HG02678 (cell line): Measurements from ENCODE around the gene CDC14A.

Experiments
- ATAC-seq: cut with Tn5 transposase; IDR thresholded peaks from one replicate; pipeline ENCODE4 v1.9.1; 2021; ENCODE audit warnings: mild to moderate bottlenecking, moderate library complexity; ENCODE audit not compliant: unreplicated experiment

CDC14A gene

DNA sequence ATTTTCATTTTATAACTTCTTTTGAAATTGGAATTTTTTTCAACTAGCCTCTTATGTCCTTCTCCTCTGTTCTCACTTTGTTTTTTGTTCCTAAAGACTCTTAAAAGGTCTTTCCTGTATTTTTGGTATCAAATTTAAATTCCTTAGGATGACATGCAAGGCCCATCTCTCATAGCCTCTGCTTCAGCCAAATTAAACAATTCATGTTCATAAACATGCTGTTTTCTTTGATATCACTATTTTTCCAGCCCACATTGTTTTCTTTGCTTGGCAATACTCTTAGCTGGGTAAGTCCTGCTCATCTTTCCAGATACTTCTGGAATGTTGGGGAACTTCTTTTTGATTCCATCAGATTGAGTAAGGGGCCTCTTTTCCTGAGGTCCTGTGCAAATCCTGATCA, 129.9 kb downstream of the CDC14A start:
- ATAC-seq: no peak

DNA sequence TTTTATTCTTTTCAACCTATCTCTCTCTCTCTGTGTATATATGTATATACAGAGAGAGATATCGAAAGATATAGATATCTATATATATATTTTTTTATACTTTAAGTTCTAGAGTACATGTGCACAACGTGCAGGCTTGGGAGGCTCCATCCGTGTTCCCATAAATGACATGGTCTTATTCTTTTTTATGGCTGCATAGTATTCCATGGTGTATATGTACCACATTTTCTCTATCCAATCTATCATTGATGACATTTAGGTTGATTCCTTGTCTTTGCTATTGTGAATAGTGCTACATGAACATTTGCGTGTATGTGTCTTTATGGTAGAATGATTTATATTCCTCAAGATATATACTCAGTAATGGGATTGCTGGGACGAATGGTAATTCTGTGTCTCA, 130.4 kb downstream of the CDC14A start:
- no peak for ATAC-seq

DNA sequence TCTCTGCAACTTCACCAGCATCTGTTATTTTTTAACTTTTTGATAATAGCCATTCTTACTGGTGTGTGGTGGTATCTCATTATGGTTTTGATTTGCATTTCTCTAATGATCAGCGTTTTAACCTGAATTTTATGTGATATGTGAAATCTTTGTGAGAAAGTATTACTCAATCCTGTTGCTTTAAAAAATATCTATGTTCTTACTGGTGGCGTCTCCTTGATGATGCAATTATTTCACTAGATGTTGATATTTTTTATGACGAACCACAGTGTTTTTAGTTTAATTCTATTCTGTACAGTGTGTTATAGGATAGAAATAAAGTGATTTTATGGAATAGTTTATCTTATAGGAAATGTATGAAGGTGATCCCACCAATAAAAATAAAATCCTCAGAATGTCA, 130.9 kb downstream of the CDC14A start:
- ATAC-seq: no peak

DNA sequence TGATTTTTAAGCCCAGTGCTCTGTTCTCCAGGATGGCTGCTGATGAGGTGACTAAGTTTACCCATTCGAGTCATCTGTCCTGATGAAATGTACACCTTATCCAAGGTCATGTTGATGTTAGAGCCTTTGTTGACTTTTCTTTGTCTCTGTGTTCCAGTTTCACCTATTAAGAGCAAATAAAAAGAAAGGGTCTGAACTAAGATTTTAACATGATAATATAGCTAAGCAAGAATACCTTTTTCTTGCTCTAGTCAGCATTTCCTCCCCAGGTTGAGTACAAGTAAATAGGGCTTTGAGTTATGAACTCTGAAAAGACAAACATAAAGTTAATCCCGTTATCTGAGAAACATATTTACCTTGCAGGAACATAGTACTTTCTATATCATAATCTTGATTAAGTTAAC, 133.6 kb downstream of the CDC14A start:
- ATAC-seq: no peak

DNA sequence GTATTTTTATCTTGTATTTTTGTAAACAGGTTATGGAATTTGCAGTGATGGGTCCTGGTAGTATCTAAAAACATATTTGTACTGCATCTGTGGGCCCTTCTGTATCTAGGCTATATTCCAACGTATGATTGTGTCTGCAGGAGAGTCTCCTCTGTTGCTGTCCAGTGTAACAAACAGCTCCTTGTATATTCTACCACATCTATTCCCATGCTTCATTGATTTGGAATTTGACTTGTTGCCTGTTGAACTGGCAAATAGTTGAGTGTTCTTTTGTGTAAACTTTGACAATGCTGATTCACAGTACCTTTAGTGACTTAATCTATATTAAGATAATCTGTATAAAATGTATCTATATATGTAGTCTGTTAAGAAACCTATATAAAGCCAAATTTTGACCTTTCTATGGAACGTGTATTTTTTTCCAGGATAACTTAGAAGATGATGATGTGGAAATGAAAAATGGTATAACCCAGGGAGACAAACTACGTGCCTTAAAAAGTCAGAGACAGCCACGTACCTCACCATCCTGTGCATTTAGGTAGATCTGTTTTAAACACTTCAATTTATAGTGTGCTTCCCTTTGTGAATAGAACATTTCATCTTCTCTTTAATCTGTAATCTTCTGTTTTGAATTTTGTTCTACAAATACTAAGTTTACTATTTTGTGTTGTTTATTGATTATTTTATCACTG, 142.2 kb downstream of the CDC14A start:
- ATAC-seq: no peak

DNA sequence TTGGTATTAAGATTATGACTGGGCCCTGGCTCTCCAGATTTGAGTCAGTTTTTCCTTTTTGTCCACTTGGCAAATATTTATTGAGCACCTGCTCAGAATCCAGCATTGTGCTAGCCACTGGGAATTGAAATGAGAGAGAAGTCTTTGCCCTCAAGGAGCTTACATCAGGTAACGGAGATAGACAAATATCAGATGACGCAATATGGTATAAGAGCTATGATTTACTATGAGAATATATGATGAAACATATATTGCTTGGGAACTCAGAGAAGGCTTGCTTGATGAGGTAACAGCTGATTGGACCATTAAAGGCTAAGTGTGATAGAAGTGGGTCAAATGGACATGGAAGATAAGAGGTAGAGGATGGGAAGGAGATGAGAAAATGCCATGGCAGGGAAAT, 144.6 kb downstream of the CDC14A start:
- ATAC-seq: no peak

DNA sequence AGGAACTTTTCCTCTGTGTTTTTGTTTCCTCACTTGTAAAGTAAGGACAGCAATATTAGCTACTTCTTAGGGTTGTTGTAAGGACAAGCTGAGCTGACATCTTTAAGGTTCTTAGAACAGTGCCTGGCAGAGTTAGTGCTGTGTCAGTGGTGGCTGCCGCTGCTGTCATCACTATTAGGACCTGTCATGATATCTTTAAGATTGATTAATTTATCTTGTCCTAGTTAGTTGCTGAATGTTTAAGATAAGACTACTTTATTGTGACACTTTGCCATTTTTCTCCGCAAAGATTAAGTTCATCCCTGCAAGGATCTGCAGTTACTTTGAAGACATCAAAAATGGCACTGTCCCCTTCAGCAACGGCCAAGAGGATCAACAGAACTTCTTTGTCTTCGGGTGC, 145.5 kb downstream of the CDC14A start:
- no peak for ATAC-seq

DNA sequence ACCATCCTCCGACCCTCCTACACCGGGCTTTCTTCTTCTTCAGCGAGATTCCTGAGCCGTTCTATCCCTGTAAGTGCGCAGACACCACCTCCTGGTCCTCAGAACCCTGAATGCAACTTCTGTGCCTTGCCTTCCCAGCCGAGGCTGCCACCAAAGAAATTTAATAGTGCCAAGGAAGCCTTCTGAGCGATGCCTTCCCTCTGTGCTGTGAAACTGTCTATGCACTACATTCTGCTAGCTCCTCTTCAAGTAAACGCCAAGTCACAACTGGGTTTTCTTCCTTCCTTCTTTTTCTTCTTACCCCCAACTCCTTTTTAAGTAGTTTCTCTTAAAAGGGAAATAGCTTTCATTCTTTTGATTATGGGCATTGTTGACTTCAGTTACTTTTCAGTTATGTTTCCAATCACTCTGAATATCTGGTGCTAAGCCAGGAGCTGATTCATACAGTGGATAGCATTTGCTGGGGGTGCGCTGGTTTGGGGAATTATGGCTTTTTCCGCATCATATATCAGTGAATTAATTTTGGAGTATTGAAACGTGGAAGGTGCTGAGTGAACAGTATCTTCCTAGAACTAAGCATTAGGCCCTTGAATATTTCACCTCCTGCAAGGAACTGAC, 147.0 kb downstream of the CDC14A start:
- no peak for ATAC-seq

DNA sequence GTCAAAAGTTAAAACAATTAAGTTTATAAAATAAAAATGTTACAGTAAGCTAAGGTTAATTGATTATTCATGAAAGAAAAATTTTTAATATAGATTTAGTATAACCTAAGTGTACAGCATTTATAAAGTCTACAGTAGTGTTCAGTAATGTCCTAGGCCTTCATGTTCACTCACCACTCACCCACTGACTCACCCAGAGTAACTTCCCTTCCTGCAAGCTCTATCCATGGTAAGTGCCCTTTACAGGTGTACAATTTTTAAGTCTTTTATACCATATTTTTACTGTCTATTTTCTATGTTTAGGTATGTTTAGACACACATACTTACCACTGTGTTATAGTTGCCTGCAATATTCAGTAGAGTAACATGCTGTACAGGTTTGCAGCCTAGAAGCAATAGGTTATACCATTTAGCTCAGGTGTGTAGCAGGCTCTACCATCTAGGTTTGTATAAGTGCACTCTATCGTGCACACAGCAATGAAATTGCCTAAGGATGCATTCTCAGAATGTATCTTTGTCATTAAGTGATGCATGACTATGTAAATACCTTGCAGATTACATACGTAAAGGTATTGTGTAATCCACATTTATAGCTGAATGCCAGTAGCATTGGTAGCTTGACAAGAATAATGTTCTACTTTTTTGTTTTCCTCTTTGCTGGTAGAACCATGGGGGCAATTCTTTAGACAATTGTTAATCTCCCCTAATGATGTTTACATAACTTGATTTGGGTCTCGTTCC, 149.9 kb downstream of the CDC14A start:
- no peak for ATAC-seq

DNA sequence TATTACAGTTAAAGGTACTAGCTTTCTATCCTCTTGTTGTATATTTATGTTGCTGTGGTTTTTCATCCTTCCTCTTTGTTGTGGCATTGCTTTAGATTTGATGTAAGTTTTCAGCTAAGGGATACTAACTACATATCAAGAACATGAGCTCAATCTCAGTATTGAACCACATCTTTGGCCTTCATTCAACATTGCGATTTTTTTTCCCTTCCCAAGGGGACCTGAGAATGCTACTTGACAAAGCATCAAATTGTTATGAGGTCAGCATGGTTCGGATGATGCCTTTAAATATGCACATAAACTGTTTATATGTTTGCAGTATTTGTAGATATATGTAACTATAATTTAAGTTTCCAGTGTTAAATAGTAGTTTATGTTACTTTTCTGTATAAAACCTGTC, 153.9 kb downstream of the CDC14A start:
- no peak for ATAC-seq

DNA sequence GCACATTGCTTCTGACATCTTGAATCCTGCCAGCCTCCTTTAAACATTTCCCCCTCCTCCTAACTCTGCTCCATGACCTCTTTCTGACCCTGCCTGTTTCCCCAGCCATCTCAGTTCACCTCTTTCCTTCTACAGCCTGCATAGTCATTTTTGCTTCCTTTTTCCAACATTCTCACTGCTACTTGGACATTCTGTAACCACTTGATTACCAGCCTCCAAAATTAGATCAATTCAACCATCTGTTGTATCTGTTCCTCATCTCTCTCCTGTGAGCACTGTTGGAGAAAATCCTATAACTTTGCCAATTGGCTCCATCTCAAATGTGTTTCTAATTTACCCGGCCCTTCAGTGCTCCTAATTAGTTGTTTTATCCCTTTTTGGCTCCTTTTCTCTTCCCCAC, 158.1 kb downstream of the CDC14A start:
- no peak for ATAC-seq

DNA sequence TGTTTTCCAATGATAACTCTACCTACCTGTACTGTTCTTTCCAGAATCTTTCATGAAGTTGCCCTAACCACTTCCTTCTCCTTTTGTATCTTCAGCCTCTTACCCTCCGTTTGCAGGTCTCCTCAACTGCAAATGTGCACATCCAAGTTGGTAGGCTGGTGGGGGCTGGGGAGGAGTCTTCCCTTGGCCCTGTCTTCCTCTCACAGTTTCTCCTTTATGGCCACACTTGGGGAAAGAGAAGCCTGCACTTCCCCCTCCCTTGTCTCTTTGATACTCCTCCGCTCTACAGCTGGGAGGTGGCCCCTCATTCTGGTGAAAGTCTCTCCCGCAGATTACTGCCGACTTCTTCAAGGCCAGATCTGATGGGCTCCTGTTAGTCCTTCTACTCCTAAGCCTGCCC, 158.8 kb downstream of the CDC14A start:
- ATAC-seq: no peak

DNA sequence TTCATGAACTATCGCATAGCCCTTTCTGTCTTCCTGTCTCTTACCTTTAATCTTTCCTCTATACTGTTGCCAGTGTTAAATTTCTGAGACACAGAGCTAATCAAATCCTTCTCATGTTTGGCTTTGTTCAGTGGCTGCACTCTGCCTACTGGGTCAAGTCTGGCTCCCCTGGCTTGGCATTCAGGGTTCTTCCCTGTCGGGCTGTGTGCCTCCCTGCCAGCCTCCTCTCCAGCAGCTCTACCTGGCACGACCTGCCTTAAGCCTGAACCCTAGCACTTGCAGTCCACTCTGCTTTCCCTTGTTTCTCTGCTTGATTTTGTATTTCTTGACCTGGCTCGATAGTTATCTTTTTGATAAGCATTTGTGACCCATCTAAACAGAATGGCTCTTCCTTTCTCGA, 159.5 kb downstream of the CDC14A start:
- ATAC-seq: no peak

DNA sequence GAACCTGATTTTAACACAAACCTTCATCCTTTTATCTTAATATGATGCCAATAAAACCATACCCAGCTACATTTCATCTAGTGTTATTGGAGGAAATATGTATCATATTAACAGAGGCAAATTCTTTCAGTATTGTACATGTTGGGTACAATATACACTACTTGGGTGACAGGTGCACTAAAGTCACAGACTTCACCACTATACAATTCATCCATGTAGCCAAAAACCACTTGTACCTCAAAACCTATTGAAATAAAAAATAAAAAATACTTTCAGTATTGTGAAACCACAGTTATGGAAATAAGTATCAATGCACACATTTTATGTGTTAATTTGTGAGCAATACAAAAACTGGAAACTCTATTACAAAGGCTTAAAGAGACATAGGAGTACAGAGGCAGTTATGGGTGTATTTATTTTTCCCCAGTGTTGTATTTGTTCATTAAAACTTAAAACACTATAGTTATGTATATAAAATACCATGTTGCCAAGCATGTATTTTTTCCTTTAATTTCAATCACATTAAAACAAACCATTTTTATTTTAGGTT, 160.6 kb downstream of the CDC14A start:
- no peak for ATAC-seq

DNA sequence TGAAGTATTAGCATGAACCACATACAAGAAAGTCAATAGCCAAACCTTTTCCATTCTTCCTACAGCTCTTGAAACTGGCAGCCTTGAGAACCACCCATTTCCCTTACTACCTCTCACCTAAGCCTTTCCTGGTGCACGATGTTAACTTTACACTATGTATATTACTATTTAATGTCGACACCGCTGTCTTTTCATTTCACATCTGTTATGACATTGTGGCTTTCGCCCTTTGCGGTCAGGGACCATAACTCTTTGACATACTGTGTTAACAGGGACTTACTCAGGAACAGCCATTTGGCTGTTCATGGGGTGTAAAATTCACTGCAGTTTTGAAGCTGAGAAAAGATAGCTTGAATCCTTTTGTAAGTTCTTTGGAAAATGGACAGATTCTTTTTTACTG, 164.6 kb downstream of the CDC14A start:
- no peak for ATAC-seq

DNA sequence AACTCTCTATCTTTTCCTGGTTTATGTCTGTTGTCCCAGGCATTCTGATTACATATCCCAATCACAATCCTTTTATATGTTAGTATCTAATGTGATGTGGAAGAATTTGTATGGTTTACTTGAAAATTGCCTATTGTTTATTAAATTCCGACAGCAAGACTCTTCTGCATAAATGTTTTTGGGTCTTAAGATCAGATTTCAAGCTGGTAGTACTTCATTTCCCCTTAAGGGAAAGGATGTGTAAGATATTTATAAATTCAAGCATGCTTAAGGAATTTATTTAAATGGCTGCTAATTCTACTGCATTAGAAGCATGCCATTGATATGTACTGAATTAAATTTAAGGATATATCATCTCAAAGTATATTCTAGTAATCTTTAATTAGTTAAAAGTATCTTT, 165.2 kb downstream of the CDC14A start:
- ATAC-seq: no peak

DNA sequence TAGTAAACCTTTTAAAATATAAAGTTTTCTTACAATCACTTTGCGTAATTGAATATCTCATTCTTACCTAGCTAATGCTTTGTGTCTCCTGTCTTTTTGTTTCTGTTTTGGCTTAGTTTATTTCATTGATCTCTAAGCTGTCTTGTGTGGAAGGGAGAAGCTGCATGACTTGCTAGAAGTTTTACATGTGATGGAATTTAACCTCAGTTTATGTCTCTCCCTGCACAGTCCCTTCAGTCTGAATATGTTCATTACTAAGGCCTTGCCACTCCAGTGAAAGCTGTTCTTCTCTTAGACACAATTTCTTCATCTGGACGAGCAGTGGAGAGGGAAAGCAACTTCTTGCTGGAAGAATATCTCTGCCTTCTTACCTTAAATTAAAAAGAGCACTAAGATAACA, 165.7 kb downstream of the CDC14A start:
- ATAC-seq: no peak

DNA sequence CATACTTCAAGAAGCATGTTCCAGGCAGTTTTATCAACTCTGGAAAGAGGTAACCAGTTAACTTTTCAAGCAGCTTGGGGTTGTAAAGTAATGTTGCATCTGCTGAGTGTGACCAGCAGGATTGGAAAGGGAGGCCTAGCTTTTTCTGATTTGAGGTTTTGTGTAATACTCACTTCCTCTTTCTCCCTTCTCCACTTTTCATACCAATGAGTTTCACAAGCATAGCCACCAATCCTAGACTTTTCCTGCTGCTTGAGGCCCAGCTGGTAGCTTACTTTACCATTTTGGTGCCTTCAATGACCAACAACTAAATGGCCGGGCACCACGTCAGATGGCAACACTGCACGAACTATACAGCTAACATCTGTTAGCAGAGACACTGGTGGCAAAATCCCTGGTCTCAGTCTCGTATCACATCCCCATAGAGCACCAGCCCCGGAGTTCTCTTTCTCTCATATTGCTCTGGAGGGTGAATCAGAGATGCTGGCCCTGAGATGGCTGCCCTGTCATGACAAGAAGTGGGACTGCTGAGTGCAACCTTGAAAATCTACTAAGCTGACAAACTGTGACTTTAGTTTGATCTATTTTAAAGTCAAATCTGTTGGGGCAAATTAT, 170.8 kb downstream of the CDC14A start:
- ATAC-seq: peak; percentile 96

DNA sequence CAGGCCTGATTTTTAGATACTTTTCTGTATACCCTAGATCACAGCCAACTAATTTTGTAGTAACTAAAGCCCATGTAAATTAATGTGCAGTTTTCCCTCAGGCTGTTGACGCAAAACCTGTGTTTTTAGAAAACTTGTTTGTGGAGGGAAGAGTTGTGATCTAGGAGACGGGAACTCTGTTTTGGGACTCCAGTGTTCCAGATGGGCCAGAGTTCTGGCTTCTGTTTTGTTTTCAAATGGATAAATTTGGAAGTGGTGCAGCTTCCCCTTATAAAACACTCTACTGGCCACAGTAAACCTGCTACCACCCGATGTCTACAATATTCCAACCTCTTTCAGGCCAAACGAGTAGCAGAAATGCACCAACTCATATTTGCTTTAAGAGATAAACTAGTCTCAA, 172.0 kb downstream of the CDC14A start:
- no peak for ATAC-seq

DNA sequence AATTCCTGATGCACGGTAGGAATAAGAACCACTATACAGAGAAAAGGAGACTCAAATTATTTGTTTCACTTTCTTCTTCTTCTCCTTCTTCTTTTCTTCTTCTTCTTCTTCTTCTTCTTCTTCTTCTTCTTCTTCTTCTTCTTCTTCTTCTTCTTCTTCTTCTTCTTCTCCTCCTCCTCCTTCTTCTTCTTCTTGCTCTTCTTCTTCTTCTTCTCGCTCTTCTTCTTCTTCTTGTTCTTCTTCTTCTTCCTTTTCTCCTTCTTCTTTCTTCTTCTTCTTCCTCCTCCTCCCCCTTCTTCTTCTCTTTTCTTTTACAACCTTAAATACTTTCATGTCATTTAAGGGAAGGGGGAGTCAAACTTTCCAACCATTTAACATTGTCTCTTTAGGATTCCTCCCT, 174.6 kb downstream of the CDC14A start:
- ATAC-seq: no peak

DNA sequence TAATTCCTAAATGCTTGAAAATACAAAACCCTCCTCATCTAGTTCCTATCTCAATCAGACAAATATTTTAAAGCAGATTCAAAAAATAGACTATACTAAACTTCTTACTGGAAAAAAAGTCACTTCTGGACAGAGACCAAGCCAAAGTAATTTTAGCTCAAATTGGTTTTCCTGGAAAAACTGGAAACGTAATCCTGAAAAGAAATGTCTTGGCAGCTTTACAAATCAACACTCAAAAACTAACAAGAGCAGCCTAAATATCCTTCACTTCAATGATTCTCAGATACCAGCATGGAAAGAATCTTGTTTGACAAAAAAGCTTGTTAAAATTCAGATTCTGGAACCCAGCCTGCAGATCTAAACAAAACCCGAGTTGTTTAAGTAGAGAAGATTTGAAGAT, 176.6 kb downstream of the CDC14A start:
- ATAC-seq: no peak

DNA sequence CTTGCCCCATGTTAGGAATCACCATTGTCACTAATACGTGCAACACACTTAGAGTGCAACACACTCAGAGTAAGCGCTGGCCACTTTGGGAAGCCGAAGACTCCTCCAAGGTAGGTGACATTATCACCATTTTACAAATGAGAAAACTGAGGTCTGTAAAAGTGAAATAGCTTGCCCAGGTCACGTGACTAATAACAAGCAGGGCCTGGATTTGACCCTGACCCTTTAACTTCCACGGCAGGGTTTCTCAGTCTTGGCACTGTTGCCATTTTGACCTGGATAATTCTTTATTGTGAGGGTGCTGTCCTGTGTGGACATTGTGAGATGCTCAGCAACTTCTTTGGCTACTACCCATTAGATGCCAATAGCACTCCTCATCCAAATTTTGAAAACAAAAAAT, 177.8 kb downstream of the CDC14A start:
- ATAC-seq: no peak
